H1 (cell line): Measurements from ENCODE around the gene CTIF. TPM values are rescaled to one million over a fixed set of nuclear protein-coding genes. Genes with fewer than 3 reads are reported as not detected.
A peak's percentile ranks its signal among the peaks of the same experiment; 100 is the strongest.

ENCODE experiments used
- CTCF ChIA-PET: fragments of 300-600 bp; sonication (Branson Sonifier 250); formaldehyde crosslinking; loops from one replicate; lab custom pipeline; 2021; ENCODE audit not compliant: partially characterized antibody; lab: Charles Lee
- POLR2A ChIA-PET: fragments of 300-600 bp; sonication (Branson Sonifier 250); formaldehyde crosslinking; loops from one replicate; lab custom pipeline; 2021; ENCODE audit warnings: inconsistent platforms; ENCODE audit not compliant: partially characterized antibody; lab: Charles Lee
- DNase-seq, 2 experiments: peaks; one replicate each; pipeline versions ENCODE4 v3.0.0 to v3.0.0-alpha.2; 2010 to 2022; ENCODE audit warnings: low spot score in 2 of 2, low read depth in 1 of 2, mixed read lengths in 1 of 2
- FAIRE-seq: peaks from 2 replicates; lab custom pipeline; 2011; peaks lifted over from hg19 to GRCh38; lab: Jason Lieb, UNC
- H2AFZ ChIP-seq: 2 replicates; pipeline ENCODE4 v1.8.1; 2012; ENCODE audit warnings: low read length, inconsistent platforms
- H2AK5ac ChIP-seq: 2 replicates; pipeline ENCODE4 v1.6.1; 2013; ENCODE audit warnings: low read depth, low read length
- H2BK120ac ChIP-seq: replicated peaks from 2 replicates; pipeline ENCODE3; 2013; ENCODE audit warnings: low read depth, low read length, inconsistent platforms
- H2BK12ac ChIP-seq: 2 replicates; pipeline ENCODE4 v1.6.1; 2013; ENCODE audit warnings: low read depth, low read length
- H2BK15ac ChIP-seq: 2 replicates; pipeline ENCODE4 v1.6.1; 2013; ENCODE audit warnings: low read length
- H2BK20ac ChIP-seq: 2 replicates; pipeline ENCODE4 v1.6.1; 2013; ENCODE audit warnings: low read length
- H2BK5ac ChIP-seq: 2 replicates; pipeline ENCODE4 v1.6.1; 2013; ENCODE audit warnings: low read depth, low read length
- H3K14ac ChIP-seq: 2 replicates; pipeline ENCODE4 v1.6.1; 2013; ENCODE audit warnings: inconsistent platforms; ENCODE audit not compliant: insufficient read length
- H3K18ac ChIP-seq: 2 replicates; pipeline ENCODE4 v1.6.1; 2013; ENCODE audit warnings: low read length; ENCODE audit errors: extremely low read depth
- H3K23ac ChIP-seq: 2 replicates; pipeline ENCODE4 v1.6.1; 2013; ENCODE audit warnings: inconsistent platforms; ENCODE audit not compliant: insufficient read length
- H3K23me2 ChIP-seq: 2 replicates; pipeline ENCODE4 v1.6.1; 2013; ENCODE audit warnings: low read depth, low read length
- H3K27ac ChIP-seq: 2 replicates; pipeline ENCODE4 v1.6.1; 2011; ENCODE audit warnings: low read depth, low read length, inconsistent platforms
- H3K27me3 ChIP-seq, 4 experiments: replicated peaks in 1 of 4; 1 replicate in 1 of 4; 2 replicates in 3 of 4; pipeline versions ENCODE4 v1.6.1 to v1.8.1; 2011 to 2013; ENCODE audit warnings: low read length in 3 of 4, mild to moderate bottlenecking in 3 of 4, inconsistent platforms in 2 of 4, mixed read lengths in 2 of 4, moderate library complexity in 1 of 4; ENCODE audit not compliant: control insufficient read depth in 3 of 4, insufficient read depth in 3 of 4; ENCODE audit errors: extremely low read depth in 1 of 4
- H3K36me3 ChIP-seq, 4 experiments: 2 replicates each; pipeline versions ENCODE4 v1.6.1 to v1.8.1; 2011 to 2013; ENCODE audit warnings: mild to moderate bottlenecking in 4 of 4, low read length in 3 of 4, moderate library complexity in 2 of 4, control low read depth in 1 of 4, inconsistent platforms in 1 of 4; ENCODE audit not compliant: insufficient read depth in 4 of 4, control insufficient read depth in 2 of 4
- H3K4ac ChIP-seq: replicated peaks from 2 replicates; pipeline ENCODE3; 2013; ENCODE audit warnings: low read length, low read depth, mixed read lengths, inconsistent platforms; ENCODE audit not compliant: insufficient read length
- H3K4me1 ChIP-seq, 4 experiments: replicated peaks in 1 of 4; 1 replicate in 1 of 4; 2 replicates in 3 of 4; pipeline versions ENCODE4 v1.6.1 to v1.8.1; 2011 to 2013; ENCODE audit warnings: low read length in 3 of 4, inconsistent platforms in 2 of 4, mixed read lengths in 1 of 4; ENCODE audit not compliant: insufficient read depth in 4 of 4, control insufficient read depth in 3 of 4
- H3K4me2 ChIP-seq, 2 experiments: 2 replicates each; pipeline versions ENCODE4 v1.6.1 to v1.8.1; 2011 to 2013; ENCODE audit warnings: low read depth in 2 of 2, low read length in 2 of 2, control low read depth in 1 of 2, inconsistent platforms in 1 of 2, mild to moderate bottlenecking in 1 of 2; ENCODE audit not compliant: insufficient read depth in 1 of 2
- H3K4me3 ChIP-seq, 4 experiments: fragments of 200-600, 300-600 bp in 1 of 4; sonication (generic), shearing (Covaris generic), sonication (Bioruptor Twin) in 1 of 4; 2 replicates each; pipeline versions ENCODE4 v1.5.1 to v1.8.1; 2011 to 2016; ENCODE audit warnings: low read length in 4 of 4, low read depth in 3 of 4, control low read depth in 2 of 4, inconsistent platforms in 2 of 4, mild to moderate bottlenecking in 2 of 4, mixed read lengths in 1 of 4, moderate library complexity in 1 of 4; ENCODE audit not compliant: insufficient read depth in 2 of 4; ENCODE audit errors: extremely low read depth in 1 of 4
- H3K56ac ChIP-seq: replicated peaks from 2 replicates; pipeline ENCODE3; 2013; ENCODE audit warnings: low read depth, mild to moderate bottlenecking, mixed read lengths, low read length, inconsistent platforms; ENCODE audit not compliant: insufficient read length
- H3K79me1 ChIP-seq: 2 replicates; pipeline ENCODE4 v1.6.1; 2013; ENCODE audit warnings: low read depth, low read length, control low read depth
- H3K79me2 ChIP-seq, 2 experiments: 2 replicates each; pipeline versions ENCODE4 v1.6.1 to v1.8.1; 2012 to 2013; ENCODE audit warnings: low read length in 2 of 2, mild to moderate bottlenecking in 2 of 2, inconsistent platforms in 1 of 2; ENCODE audit not compliant: insufficient read depth in 2 of 2, control insufficient read depth in 1 of 2
- H3K9ac ChIP-seq, 4 experiments: replicated peaks in 1 of 4; 1 replicate in 1 of 4; 2 replicates in 3 of 4; pipeline versions ENCODE4 v1.6.1 to v1.8.1; 2011 to 2013; ENCODE audit warnings: low read depth in 3 of 4, low read length in 3 of 4, control low read depth in 2 of 4, mild to moderate bottlenecking in 2 of 4, moderate library complexity in 2 of 4, inconsistent platforms in 1 of 4; ENCODE audit errors: extremely low read depth in 1 of 4
- H3K9me3 ChIP-seq, 2 experiments: 2 replicates each; pipeline versions ENCODE4 v1.6.1 to v1.8.1; 2012 to 2013; ENCODE audit warnings: mild to moderate bottlenecking in 2 of 2, moderate library complexity in 2 of 2, control low read depth in 1 of 2, inconsistent platforms in 1 of 2, low read depth in 1 of 2, low read length in 1 of 2, mixed read lengths in 1 of 2; ENCODE audit not compliant: insufficient read depth in 2 of 2
- H4K20me1 ChIP-seq, 2 experiments: replicated peaks in 1 of 2; 2 replicates each; pipeline versions ENCODE3 to v1.8.1; 2011 to 2013; ENCODE audit warnings: inconsistent platforms in 2 of 2, low read length in 2 of 2, mild to moderate bottlenecking in 1 of 2; ENCODE audit not compliant: insufficient read depth in 2 of 2, control insufficient read depth in 1 of 2
- H4K5ac ChIP-seq: 2 replicates; pipeline ENCODE4 v1.6.1; 2013; ENCODE audit warnings: low read length, low read depth, mixed read lengths, inconsistent platforms; ENCODE audit not compliant: insufficient read length
- H4K8ac ChIP-seq: 2 replicates; pipeline ENCODE4 v1.8.0; 2013; ENCODE audit warnings: mild to moderate bottlenecking, moderate library complexity, low read length, inconsistent platforms; ENCODE audit not compliant: insufficient read depth; ENCODE audit errors: extremely low read depth
- H4K91ac ChIP-seq: replicated peaks from 2 replicates; pipeline ENCODE3; 2013; ENCODE audit warnings: low read length, mixed read lengths, inconsistent platforms; ENCODE audit not compliant: insufficient read length
- ATF2 ChIP-seq: IDR thresholded peaks from 2 replicates; pipeline ENCODE4 v1.6.1; 2012; ENCODE audit warnings: low read length, inconsistent platforms
- CTBP2 ChIP-seq: IDR thresholded peaks from 2 replicates; pipeline ENCODE4 v1.7.0; 2011; ENCODE audit warnings: borderline replicate concordance, mild to moderate bottlenecking, moderate library complexity, mixed read lengths, low read length; ENCODE audit not compliant: insufficient read depth, insufficient read length
- CTCF ChIP-seq, 3 experiments: IDR thresholded peaks; 1 replicate in 2 of 3; 2 replicates in 1 of 3; pipeline versions ENCODE4 v1.5.1 to v1.6.1; 2011; ENCODE audit warnings: low read length in 3 of 3, mild to moderate bottlenecking in 3 of 3, inconsistent platforms in 2 of 3, low read depth in 1 of 3, moderate library complexity in 1 of 3; ENCODE audit not compliant: insufficient read depth in 1 of 3; ENCODE audit errors: control extremely low read depth in 1 of 3
- EP300 ChIP-seq, 2 experiments: IDR thresholded peaks; 1 replicate in 1 of 2; 2 replicates in 1 of 2; pipeline ENCODE4 v1.6.1; 2011 to 2012; ENCODE audit warnings: low read depth in 2 of 2, low read length in 2 of 2, mild to moderate bottlenecking in 2 of 2, borderline replicate concordance in 1 of 2, inconsistent platforms in 1 of 2, moderate library complexity in 1 of 2
- NANOG ChIP-seq: IDR thresholded peaks from 2 replicates; pipeline ENCODE4 v1.6.1; 2011; ENCODE audit warnings: low read length, low read depth, mild to moderate bottlenecking, inconsistent platforms; ENCODE audit not compliant: insufficient read depth, poor library complexity, severe bottlenecking
- RNF2 ChIP-seq: fragments of 200-900, 300-1000 bp; sonication (generic); IDR thresholded peaks from 2 replicates; pipeline ENCODE4 v1.7.1; 2016; ENCODE audit warnings: borderline replicate concordance, low read depth, mild to moderate bottlenecking, antibody characterized with exemption, low read length; ENCODE audit not compliant: poor library complexity, severe bottlenecking; ENCODE audit errors: missing control alignments
- WGBS, 2 experiments: shearing (Covaris generic) in 1 of 2; methylation state at CpG; one replicate each; pipeline versions ENCODE4 v1.1.6 to v1.1.7; 2013 to 2015; ENCODE audit warnings: low lambda C conversion rate in 2 of 2, mixed read lengths in 2 of 2, inconsistent platforms in 1 of 2, low coverage in 1 of 2, missing lambda C conversion rate in 1 of 2; ENCODE audit not compliant: insufficient replicate concordance in 2 of 2, insufficient coverage in 1 of 2, insufficient read length in 1 of 2; ENCODE audit errors: extremely low coverage in 1 of 2, missing lambda C conversion rate in 1 of 2; 5-methylcytosine and 5-hydroxymethylcytosine counted together
- polyA plus RNA-seq, 7 experiments: library from polyadenylated mRNA; depleted of rRNA in 3 of 7; stranded (reverse) in 5 of 7; unstranded in 2 of 7; fragments of >200 nt in 5 of 7; fragments of 200-250 nt in 2 of 7; gene quantifications; 1 replicate in 5 of 7; 2 replicates in 1 of 7; 4 replicates in 1 of 7; pipeline versions ENCODE4 v1.2.1 to v1.2.3, GENCODE V29; 2011 to 2013; ENCODE audit warnings: missing spikeins in 2 of 7, mixed read lengths in 2 of 7
- total RNA-seq: library from RNA; stranded (reverse); fragmentation: NEBNext Ultra II Directional; extraction: Animal tissue kit (Norgen Biotek cat#: 25700); gene quantifications from 2 replicates; pipeline ENCODE4 v1.2.1, GENCODE V29; 2021

Gene CTIF
- total and polyA plus RNA-seq, 2 of the 8 experiments (the other 6 are each of a cell fraction or from before 2014, with no cell fraction given), result 9.0 to 17.8 TPM

GRCh38 chr18:48819781-48820482 lies 281.1 kb downstream of the CTIF start:
- no peak overlapping the region for H3K4ac ChIP-seq
- no peak overlapping the region for H3K4me2 ChIP-seq
- no peaks in the 10 kb centered on the region for H3K36me3 ChIP-seq
- no peaks in the 10 kb centered on the region for H3K27me3 ChIP-seq
- H4K20me1 ChIP-seq, result no peaks in the 10 kb centered on the region
- H3K79me2 ChIP-seq, result no peaks in the 10 kb centered on the region
- no peak overlapping the region for H2BK20ac ChIP-seq
- no peak overlapping the region for H3K56ac ChIP-seq
- H4K5ac ChIP-seq, result no peak overlapping the region
- DNase-seq (peak in 1 of 2 experiments; percentile 32), FAIRE-seq (no peak)
- H3K27ac ChIP-seq, result no peak overlapping the region
- no peak overlapping the region for H3K18ac ChIP-seq
- ChIA-PET POLR2A (interaction anchor here (0.6 kb wide), 1 partner anchor 307 kb away, joined by 3 read pairs; no protein-coding TSS in a partner anchor), CTCF (interaction anchor here (0.8 to 1.6 kb wide), 3 partner anchors 8 to 166 kb away, joined by 3 read pairs; no protein-coding TSS in a partner anchor)
- no peaks in the 10 kb centered on the region for H3K79me1 ChIP-seq
- no peak overlapping the region for H3K9ac ChIP-seq
- no peak overlapping the region for H2BK120ac ChIP-seq
- H3K9me3 ChIP-seq, result no peaks in the 10 kb centered on the region; a peak in 1 of 4 replicates
- H2AK5ac ChIP-seq, result no peak overlapping the region
- H3K23ac ChIP-seq, result no peak overlapping the region
- H3K4me3 ChIP-seq, result no peak overlapping the region
- H4K91ac ChIP-seq, result no peak overlapping the region
- no peaks in the 10 kb centered on the region for H3K23me2 ChIP-seq
- H2BK5ac ChIP-seq, result no peak overlapping the region
- no peak overlapping the region for H2AFZ ChIP-seq
- no peak overlapping the region for H2BK12ac ChIP-seq
- no peak overlapping the region for H3K14ac ChIP-seq
- no peak overlapping the region for H4K8ac ChIP-seq
- H2BK15ac ChIP-seq, result no peak overlapping the region
- no peaks in the 10 kb centered on the region for H3K4me1 ChIP-seq
- 94% methylated on average over 9 of the region's 11 CpGs; no CpG with 5 or more reads in 1 of the 2 experiments for WGBS, 2 experiments
- TF ChIP-seq ATF2 (no peak), CTCF (IDR thresholded peaks at IDR 0.05; ENCODE audit: control extremely low read depth in 1 of 3, insufficient read depth in 1 of 3, low read depth in 1 of 3, low read length in 3 of 3) (no peak), RNF2 (no peak), CTBP2 (no peak), EP300 (IDR thresholded peaks at IDR 0.05; ENCODE audit: borderline replicate concordance in 1 of 2, low read depth in 2 of 2, low read length in 2 of 2) (no peak), NANOG (no peak)
